Measurements from ENCODE around the gene UBA6.
"Not testable (repeated sequence)": the region's sequence is repeated elsewhere in the genome, so short reads cannot be mapped to it uniquely, and the experiment has no call there.

UBA6 gene

DNA sequence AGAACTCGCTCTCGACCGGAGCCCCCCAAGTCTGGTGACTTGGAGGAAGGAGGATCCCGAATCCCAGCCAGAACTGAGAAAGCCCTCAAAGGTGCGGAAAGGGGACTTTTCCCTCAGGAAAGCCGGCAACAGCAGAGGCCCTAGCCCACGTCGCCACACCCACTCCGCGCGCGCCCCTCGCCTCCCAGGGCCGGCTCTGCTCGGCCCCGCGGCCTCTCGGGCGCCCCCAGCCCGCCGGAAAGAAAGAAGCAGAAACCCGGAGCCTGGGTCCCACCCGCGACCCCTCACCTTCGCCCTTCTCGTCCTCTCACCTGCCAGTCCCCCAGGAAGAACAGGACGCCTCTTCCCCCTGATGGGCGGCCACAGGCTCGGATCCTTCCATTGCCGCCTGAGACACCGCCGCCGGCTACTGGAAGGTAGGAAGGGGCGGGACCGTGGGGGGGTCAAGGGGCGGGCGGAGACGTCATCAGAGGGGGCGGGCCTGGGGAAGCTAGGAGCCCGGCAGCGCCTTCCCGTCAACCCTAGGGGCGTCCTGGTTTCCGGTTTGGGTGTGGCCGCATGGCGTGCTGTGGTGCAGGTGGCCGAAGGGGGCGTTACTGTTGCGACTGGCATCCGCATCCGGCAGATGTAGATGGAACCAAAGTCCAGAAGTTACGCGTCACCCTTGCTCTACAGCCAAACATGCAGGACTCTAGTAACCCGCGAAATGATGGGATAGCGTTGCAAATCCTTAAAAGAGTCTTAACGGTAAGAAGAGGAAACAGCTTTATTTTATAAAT, at the start of gene UBA6:
Gene UBA6, minus strand, starts transcription at position 418 of the 779 bp plus-strand sequence. Its CDS starts 36 bp downstream, at position 382.
- peak; percentile 92 for DNase-seq (ENCODE audit: low read depth)

DNA sequence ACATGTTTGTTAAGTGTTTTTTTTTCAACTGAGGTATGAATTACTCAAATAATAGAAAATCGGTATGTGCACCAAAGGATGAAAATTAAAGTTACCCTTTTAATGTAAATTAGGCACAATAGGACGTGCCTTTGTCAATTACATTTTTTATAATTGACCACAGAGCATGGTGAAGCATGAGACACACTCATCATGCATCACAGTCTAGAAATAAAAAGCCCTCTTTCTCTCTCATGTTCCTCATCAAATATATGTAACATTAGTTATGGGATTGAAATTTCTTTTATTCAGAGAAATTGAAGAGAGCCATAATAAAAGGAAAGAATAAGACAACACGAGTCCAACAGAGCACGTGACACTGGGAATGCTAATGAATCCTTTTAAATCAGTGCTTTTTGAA, 49.7 kb upstream of the UBA6 start:
- DNase-seq (ENCODE audit: low read depth), result no peak

- no peak for DNase-seq (ENCODE audit: low read depth)
Observed at GRCh38 chr4:67749286-67749685, 48.3 kb upstream of the UBA6 start.

DNA sequence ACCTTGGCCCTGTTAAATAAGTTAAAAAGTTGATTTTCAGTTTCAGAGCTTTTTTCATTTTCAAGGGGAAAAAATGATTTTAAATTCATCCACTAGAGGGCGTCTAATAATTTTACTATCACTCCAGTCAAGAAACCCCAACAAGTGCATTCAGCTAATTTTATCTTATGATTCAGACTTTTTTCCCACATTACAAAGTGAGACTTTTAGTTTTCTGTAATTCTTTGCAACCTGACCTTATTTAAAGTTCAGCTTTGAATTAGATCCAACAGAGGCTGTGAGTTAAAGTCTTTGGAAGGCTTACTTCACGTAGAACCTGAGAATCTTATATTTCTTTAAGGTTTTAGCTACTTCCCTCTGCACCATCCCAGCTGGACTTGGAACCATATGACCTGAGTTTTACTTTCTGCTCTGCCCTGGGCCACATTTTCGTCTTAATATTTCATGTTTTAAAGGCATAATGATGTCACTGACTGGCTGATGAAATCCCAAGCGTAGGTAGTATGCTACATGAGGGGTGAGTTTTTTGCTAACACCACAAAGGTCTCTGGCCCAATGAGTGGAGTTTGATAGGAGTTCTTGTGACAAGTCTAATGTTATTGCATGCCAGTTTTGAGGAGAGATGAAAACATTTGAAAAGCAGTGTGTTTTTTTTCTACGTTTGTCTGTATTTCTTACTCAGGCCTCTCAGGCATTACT, 46.0 kb upstream of the UBA6 start:
- no peak for DNase-seq (ENCODE audit: low read depth)

- DNase-seq (ENCODE audit: low read depth), result no peak
Observed at GRCh38 chr4:67744561-67745283, 43.8 kb upstream of the UBA6 start.

DNA sequence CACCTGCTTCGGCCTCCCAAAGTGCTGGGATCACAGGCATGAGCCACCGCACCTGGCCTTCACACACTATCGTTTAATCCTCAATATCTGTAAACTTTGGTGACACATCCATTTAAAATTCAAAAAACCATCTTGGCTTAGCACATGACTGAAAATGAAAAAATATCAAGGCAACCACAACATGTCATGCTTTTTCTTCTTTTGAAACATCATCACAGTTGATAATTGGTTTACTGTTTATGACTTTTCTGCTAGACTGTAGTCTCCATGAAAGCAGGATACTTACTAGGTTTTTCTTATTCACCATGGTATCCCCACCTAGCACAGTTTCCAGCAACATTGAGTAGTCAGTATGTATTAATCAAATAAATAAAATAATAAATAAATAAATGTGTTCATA, 42.2 kb upstream of the UBA6 start:
- DNase-seq (ENCODE audit: low read depth), result no peak

DNA sequence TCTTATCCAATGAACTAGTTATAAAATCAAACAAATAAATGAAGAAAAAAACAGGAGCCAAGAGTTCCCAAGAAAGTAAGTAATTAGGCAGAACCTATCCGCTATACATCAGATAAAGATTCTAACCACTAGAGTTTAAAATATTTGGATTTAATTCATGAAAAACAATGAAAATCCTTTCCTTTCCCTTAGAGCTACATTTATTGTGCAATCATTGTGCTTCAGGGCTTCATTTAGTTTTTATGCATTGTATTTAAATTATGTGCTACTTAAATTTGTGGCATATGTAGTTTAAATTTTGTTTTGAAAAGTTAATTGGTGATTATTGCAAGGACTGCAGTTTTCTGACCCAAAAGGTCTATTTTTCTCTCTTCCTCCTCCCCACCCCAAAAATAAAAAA, 35.3 kb upstream of the UBA6 start:
- no peak for DNase-seq (ENCODE audit: low read depth)

DNA sequence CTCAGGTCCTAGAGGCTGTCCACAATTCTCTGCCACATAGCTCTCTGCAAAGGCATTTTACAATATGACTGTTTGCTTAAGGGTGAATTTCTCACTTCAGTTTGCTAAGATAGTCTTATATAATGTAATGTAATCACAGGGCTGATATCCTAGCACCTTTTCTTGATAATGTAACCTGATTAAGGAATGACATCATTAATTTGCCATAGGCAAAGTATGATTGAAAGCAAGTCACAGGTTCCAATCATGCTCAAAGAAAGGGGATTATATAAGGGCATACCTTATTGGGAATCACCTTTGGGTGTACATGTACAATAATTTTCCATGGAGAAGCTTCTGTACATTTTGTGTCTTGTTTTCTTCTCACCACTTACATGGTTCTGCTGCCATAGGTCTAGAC, 34.4 kb upstream of the UBA6 start:
- no peak for DNase-seq (ENCODE audit: low read depth)

DNA sequence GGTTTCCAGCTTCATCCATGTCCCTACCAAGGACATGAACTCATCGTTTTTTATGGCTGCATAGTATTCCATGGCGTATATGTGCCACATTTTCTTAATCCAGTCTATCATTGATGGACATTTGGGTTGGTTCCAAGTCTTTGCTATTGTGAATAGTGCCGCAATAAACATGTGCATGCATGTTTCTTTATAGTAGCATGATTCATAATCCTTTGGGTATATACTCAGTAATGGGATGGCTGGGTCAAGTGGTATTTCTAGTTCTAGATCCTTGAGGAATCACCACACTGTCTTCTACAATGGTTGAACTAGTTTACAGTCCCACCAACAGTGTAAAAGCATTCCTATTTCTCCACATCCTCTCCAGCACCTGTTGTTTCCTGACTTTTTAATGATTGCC, 29.6 kb upstream of the UBA6 start:
- not testable (repeated sequence) for DNase-seq (ENCODE audit: low read depth)

DNA sequence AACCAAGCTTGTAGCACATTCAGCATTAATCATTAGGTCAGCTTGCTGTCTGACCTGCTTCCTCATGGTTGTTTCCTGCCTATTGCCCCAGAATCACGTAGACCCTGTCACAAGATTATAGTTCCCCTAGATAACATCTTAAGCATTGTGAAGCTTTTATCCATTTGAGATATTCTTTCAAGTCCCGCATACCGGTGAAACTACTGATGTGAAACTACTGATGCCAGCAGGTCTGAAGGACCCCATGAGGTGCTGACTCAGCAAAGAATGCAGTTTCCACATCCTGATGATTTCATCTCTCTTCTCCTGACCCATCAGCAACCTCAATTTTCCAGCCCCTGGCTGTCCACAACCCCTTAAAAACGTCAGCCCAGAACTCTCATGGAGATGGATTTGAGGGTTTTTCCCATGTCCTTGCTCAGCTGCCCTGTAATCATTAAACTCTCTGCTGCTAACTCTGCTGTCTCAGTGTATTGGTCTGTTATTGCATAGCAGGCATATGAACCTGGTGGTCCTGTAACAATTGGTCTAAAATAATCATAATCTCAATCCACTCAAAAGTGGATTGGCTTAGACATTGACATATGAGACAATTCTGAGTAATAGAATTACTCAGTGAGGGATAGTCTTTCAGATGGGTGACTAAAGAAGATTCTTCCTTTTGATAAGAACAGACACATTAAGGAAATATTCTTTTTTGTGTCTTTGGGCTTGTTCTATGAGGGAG, 26.3 kb upstream of the UBA6 start:
- no peak for DNase-seq (ENCODE audit: low read depth)

GRCh38 chr4:67725981-67726380, 25.0 kb upstream of the UBA6 start:
- DNase-seq (ENCODE audit: low read depth), result no peak

DNA sequence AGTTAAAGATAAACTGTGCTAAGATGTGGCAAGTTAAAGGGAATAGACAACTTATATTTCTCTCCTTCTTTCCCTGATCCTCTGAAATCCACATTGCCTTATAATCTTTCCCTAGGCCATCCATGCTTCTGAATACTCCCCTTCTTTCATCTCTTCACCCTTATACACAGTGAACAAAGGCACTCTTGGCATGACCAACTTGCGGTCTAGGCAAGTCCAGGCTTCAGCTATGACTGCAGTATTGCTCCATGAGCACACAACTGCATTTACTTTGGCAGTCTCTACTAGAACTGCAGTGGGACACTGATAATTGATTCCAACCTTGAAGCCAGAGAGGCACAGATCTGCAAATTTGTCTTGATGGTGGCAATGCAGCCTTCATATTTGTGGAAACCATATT, 24.2 kb upstream of the UBA6 start:
- DNase-seq (ENCODE audit: low read depth), result no peak

DNA sequence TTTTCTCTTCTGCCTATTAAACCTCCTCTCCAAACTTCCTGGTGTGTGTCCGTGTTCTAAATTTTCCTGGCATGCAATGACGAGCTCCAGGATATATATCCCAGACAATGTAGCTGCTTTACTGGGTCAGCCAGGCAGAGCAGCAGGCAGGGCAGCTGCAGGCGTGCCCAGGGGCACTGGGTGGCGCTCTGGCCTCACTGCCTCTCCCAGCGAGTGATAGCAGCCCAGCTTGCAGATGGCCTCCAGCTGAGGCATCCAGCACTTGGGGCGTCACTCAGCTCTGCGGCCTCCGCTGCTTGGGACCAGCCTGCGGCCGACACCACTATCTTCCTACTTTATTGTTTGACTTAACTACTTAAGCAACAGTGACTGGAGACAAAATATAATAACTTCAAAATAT, 23.0 kb upstream of the UBA6 start:
- no peak for DNase-seq (ENCODE audit: low read depth)

- no peak for DNase-seq (ENCODE audit: low read depth)
Observed at GRCh38 chr4:67723341-67723740, 22.4 kb upstream of the UBA6 start.

- DNase-seq (ENCODE audit: low read depth), result no peak
Observed at GRCh38 chr4:67721770-67722597, 21.0 kb upstream of the UBA6 start.

- DNase-seq (ENCODE audit: low read depth), result no peak
Observed at GRCh38 chr4:67721315-67721769, 20.4 kb upstream of the UBA6 start.

- no peak for DNase-seq (ENCODE audit: low read depth)
Observed at GRCh38 chr4:67719953-67720617, 19.1 kb upstream of the UBA6 start.

DNA sequence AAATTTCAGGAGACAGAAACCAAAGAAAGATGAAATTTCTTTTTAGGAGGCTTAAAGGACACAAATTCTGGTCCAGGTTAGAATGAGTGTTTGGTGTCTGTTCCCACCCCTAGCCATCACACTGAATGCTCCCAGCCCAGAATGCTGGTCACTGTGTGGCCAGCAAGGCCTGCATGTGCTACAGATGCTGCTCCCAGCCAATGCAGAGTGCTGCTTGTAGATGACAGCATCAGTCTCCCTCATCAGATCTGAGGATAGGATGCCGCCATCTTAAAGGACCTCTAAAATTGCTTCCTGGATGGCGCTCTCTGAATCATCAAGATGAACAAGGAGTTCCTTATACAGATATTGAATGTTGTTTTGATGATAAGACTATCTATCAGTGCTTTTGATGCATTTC, 17.9 kb upstream of the UBA6 start:
- DNase-seq (ENCODE audit: low read depth), result no peak

GRCh38 chr4:67717586-67717985, 16.6 kb upstream of the UBA6 start:
- DNase-seq (ENCODE audit: low read depth), result no peak

GRCh38 chr4:67714955-67715354, 14.0 kb upstream of the UBA6 start:
- no peak for DNase-seq (ENCODE audit: low read depth)

GRCh38 chr4:67714248-67714583, 13.3 kb upstream of the UBA6 start:
- DNase-seq (ENCODE audit: low read depth), result no peak
